ENCODE results near the gene GRAMD1C. TPM values are rescaled to one million over a fixed set of nuclear protein-coding genes. Genes with fewer than 3 reads are reported as not detected.

The GRAMD1C gene
- total RNA-seq, 2 experiments from 2014 or later, result 0.22 to 0.55 TPM

DNA sequence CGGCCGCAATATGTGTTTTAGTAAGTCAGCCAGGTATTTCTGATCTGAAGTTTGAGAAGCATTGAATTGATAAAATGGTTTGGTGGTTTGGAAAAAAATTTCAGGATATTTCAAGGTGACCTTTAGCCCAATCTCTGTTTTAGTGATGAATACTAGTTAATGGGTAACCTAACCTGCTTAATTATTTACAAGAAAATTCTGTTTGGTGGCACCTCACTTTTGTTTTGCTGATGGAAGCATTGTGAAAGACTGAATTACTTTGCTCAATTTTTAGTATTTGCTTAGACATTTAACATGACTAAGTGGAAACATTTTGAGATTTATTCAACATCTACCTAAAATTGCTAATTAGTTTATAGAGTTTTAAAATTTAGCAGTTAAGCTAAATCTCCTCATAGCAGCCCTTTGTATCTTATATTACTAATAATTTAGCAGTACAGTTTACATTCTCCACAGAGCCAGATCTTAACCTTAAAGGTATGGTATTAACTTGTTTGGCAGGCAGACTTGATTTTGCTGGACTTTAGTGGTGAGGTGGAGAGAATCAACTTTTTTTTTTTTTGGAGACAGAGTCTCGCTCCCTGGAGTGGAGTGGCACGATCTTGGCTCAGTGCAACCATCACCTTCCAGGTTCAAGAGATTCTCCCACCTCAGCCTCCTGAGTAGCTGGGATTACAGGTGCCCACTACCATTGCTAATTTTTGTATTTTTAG, 35.4 kb downstream of the GRAMD1C start:
- no peaks in the 10 kb centered on the region for H3K4me1 Mint-ChIP-seq (ENCODE audit: low read depth)
- Histone ChIP-seq H3K27ac (ENCODE audit: low read depth in 1 of 2, low read length in 2 of 2) (no peak overlapping the region), H3K4me1 (ENCODE audit: insufficient read depth, low read length) (no peaks in the 10 kb centered on the region), H3K4me3 (ENCODE audit: low read length) (no peak overlapping the region), H3K36me3 (ENCODE audit: insufficient read depth, low read length) (no peaks in the 10 kb centered on the region), H3K9me3 (ENCODE audit: control insufficient read depth in 1 of 2, insufficient read depth in 1 of 2, low read length in 2 of 2) (no peaks in the 10 kb centered on the region), H3K27me3 (ENCODE audit: control insufficient read depth in 1 of 2, insufficient read depth in 2 of 2, low read length in 2 of 2) (peaks cover 0 to 2% of the 10 kb centered on the region in 2 experiments)
- H3K4me3 Mint-ChIP-seq, result no peak overlapping the region
- ChIA-PET POLR2A (no interaction called here), CTCF (no interaction called here)
- TF ChIP-seq, protein P1, sequence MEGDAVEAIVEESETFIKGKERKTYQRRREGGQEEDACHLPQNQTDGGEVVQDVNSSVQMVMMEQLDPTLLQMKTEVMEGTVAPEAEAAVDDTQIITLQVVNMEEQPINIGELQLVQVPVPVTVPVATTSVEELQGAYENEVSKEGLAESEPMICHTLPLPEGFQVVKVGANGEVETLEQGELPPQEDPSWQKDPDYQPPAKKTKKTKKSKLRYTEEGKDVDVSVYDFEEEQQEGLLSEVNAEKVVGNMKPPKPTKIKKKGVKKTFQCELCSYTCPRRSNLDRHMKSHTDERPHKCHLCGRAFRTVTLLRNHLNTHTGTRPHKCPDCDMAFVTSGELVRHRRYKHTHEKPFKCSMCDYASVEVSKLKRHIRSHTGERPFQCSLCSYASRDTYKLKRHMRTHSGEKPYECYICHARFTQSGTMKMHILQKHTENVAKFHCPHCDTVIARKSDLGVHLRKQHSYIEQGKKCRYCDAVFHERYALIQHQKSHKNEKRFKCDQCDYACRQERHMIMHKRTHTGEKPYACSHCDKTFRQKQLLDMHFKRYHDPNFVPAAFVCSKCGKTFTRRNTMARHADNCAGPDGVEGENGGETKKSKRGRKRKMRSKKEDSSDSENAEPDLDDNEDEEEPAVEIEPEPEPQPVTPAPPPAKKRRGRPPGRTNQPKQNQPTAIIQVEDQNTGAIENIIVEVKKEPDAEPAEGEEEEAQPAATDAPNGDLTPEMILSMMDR (IDR thresholded peaks at IDR 0.05), result no peak
- peaks cover 7% of the 10 kb centered on the region for H3K27me3 Mint-ChIP-seq
- DNase-seq (no peak), ATAC-seq (ENCODE audit: poor library complexity) (no peak)
- intact Hi-C loops (cut with DNase I, micrococcal nuclease), result no loop called here
- no peaks in the 10 kb centered on the region for H3K36me3 Mint-ChIP-seq (ENCODE audit: low read depth)
- H3K9me3 Mint-ChIP-seq, result no peaks in the 10 kb centered on the region
- no peak overlapping the region for H3K27ac Mint-ChIP-seq

DNA sequence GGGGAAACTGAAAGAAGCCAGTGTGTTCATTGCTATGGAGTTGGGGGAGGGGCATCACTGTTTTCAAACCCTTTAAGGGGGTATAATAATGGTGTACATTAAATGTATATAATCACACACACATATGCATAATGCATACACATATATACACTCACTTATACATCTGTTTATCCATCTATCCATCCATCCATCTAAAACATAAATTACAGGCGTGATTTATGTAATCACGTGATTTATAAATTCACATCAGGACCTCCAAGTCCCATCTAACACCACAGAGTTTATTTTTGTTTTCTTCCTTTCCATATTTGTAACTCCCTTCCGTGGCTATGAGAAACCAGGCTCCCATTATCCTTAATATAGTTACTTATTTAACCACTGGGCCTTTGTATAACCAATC, 39.8 kb downstream of the GRAMD1C start:
- H3K36me3 Mint-ChIP-seq (ENCODE audit: low read depth), result no peaks in the 10 kb centered on the region
- TF ChIP-seq, protein P1 (IDR thresholded peaks at IDR 0.05), result no peak
- intact Hi-C loops (cut with DNase I, micrococcal nuclease), result no loop called here
- ChIA-PET CTCF (no interaction called here), POLR2A (no interaction called here)
- ATAC-seq (ENCODE audit: poor library complexity), result no peak
- DNase-seq, result no peak
- H3K9me3 ChIP-seq (ENCODE audit: control insufficient read depth in 1 of 2, insufficient read depth in 1 of 2, low read length in 2 of 2), result no peaks in the 10 kb centered on the region
- H3K36me3 ChIP-seq (ENCODE audit: insufficient read depth, low read length), result no peaks in the 10 kb centered on the region
- H3K27ac ChIP-seq (ENCODE audit: low read depth in 1 of 2, low read length in 2 of 2), result no peak overlapping the region
- no peak overlapping the region for H3K4me3 ChIP-seq (ENCODE audit: low read length)
- H3K9me3 Mint-ChIP-seq, result no peaks in the 10 kb centered on the region
- H3K27me3 ChIP-seq (ENCODE audit: control insufficient read depth in 1 of 2, insufficient read depth in 2 of 2, low read length in 2 of 2), result no peaks in the 10 kb centered on the region
- no peak overlapping the region for H3K27ac Mint-ChIP-seq
- no peaks in the 10 kb centered on the region for H3K4me1 Mint-ChIP-seq (ENCODE audit: low read depth)
- H3K4me3 Mint-ChIP-seq, result no peak overlapping the region
- no peaks in the 10 kb centered on the region for H3K27me3 Mint-ChIP-seq
- H3K4me1 ChIP-seq (ENCODE audit: insufficient read depth, low read length), result no peaks in the 10 kb centered on the region

DNA sequence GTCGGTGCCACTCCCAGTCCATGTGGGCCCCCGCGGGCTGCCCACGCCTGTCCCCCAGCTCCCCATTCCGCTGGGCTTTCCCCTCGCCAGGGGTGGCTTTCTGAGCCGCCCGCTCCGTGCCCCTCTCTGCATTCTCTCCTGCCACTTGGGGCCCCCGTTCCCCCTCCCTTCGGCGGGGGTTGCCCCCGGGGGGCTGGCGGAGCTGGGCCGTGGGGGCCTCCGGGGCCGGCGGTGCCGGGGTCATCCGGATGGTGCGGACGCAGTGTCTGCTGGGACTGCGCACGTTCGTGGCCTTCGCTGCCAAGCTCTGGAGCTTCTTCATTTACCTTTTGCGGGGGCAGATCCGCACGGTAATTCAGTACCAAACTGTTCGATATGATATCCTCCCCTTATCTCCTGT, 46.5 kb downstream of the GRAMD1C start:
- no peak overlapping the region for H3K4me3 Mint-ChIP-seq
- no peaks in the 10 kb centered on the region for H3K9me3 Mint-ChIP-seq
- Histone ChIP-seq H3K4me3 (ENCODE audit: low read length) (no peak overlapping the region), H3K36me3 (ENCODE audit: insufficient read depth, low read length) (no peaks in the 10 kb centered on the region), H3K27me3 (ENCODE audit: control insufficient read depth in 1 of 2, insufficient read depth in 2 of 2, low read length in 2 of 2) (no peaks in the 10 kb centered on the region), H3K27ac (ENCODE audit: low read depth in 1 of 2, low read length in 2 of 2) (no peak overlapping the region), H3K4me1 (ENCODE audit: insufficient read depth, low read length) (no peaks in the 10 kb centered on the region), H3K9me3 (ENCODE audit: control insufficient read depth in 1 of 2, insufficient read depth in 1 of 2, low read length in 2 of 2) (peaks cover 0 to 10% of the 10 kb centered on the region in 2 experiments)
- TF ChIP-seq, protein P1 (IDR thresholded peaks at IDR 0.05), result no peak
- ChIA-PET POLR2A (no interaction called here), CTCF (no interaction called here)
- DNase-seq (no peak), ATAC-seq (ENCODE audit: poor library complexity) (no peak)
- H3K4me1 Mint-ChIP-seq (ENCODE audit: low read depth), result no peaks in the 10 kb centered on the region
- no peaks in the 10 kb centered on the region for H3K36me3 Mint-ChIP-seq (ENCODE audit: low read depth)
- no peaks in the 10 kb centered on the region for H3K27me3 Mint-ChIP-seq
- intact Hi-C loops (cut with DNase I, micrococcal nuclease), result no loop called here
- H3K27ac Mint-ChIP-seq, result no peak overlapping the region

Measured in CD4-positive, alpha-beta T cell (primary cell).